T-cell (primary cell): Measurements from ENCODE around the gene SDK1. TPM values are rescaled to one million over a fixed set of nuclear protein-coding genes. Genes with fewer than 3 reads are reported as not detected.

Source experiments
- ATAC-seq, 4 experiments: fragments of 200-7000 bp in 3 of 4; fragments of 150-1000 bp in 1 of 4; cut with Tn5 transposase; replicated peaks in 1 of 4; 1 replicate in 3 of 4; 2 replicates in 1 of 4; pipeline ENCODE4 v1.10.0; 2021; ENCODE audit warnings: moderate library complexity in 3 of 4, mild to moderate bottlenecking in 2 of 4, moderate number of reproducible peaks in 1 of 4
- CTCF ChIA-PET, 2 donors: fragments of 300-600 bp; sonication (Branson Sonifier 250); formaldehyde crosslinking; loops; one replicate each; lab custom pipeline; 2022; ENCODE audit warnings: antibody characterized with exemption in 2 of 2; lab: Charles Lee
- POLR2A ChIA-PET, 2 donors: fragments of 300-600 bp; sonication (Branson Sonifier 250); formaldehyde crosslinking; loops; one replicate each; lab custom pipeline; 2022; ENCODE audit warnings: antibody characterized with exemption in 2 of 2; lab: Charles Lee
- DNase-seq, 35 experiments: peaks; one replicate each; pipeline versions ENCODE4 v3.0.0 to v3.0.0-alpha.2; 2013 to 2023
- H3K27ac ChIP-seq: one replicate; pipeline ENCODE4 v1.5.1; 2013; ENCODE audit warnings: low read length
- H3K27me3 ChIP-seq, 2 experiments: replicated peaks in 1 of 2; 1 replicate in 1 of 2; 2 replicates in 1 of 2; pipeline versions ENCODE4 v1.6.1 to v1.7.0; 2013; ENCODE audit warnings: low read length in 1 of 2, mixed read lengths in 1 of 2; ENCODE audit not compliant: control insufficient read depth in 2 of 2, insufficient read depth in 2 of 2; ENCODE audit errors: extremely low read depth in 1 of 2
- H3K36me3 ChIP-seq, 2 donors: 1 replicate in 1 of 2; 2 replicates in 1 of 2; pipeline versions ENCODE4 v1.6.1 to v1.7.0; 2013; ENCODE audit warnings: low read length in 1 of 2; ENCODE audit not compliant: control insufficient read depth in 2 of 2, insufficient read depth in 1 of 2; ENCODE audit errors: extremely low read depth in 1 of 2
- H3K4me1 ChIP-seq, 2 experiments: 1 replicate in 1 of 2; 2 replicates in 1 of 2; pipeline versions ENCODE4 v1.6.1 to v1.7.0; 2013; ENCODE audit warnings: low read length in 2 of 2, mixed read lengths in 1 of 2; ENCODE audit not compliant: insufficient read depth in 2 of 2, control insufficient read depth in 1 of 2; ENCODE audit errors: extremely low read depth in 1 of 2
- H3K4me3 ChIP-seq, 2 donors: 1 replicate in 1 of 2; 2 replicates in 1 of 2; pipeline versions ENCODE4 v1.5.1 to v1.7.0; 2013; ENCODE audit warnings: mild to moderate bottlenecking in 2 of 2, low read length in 1 of 2, moderate library complexity in 1 of 2; ENCODE audit not compliant: control insufficient read depth in 1 of 2; ENCODE audit errors: extremely low read depth in 1 of 2
- H3K9me3 ChIP-seq: 2 replicates; pipeline ENCODE4 v1.7.0; 2013
- H3K27ac Mint-ChIP-seq, 2 donors: one replicate each; pipeline ENCODE4 v1.8.0; 2020 to 2021; ENCODE audit warnings: mild to moderate bottlenecking in 2 of 2, mixed read lengths in 2 of 2
- H3K27me3 Mint-ChIP-seq, 2 donors: one replicate each; pipeline ENCODE4 v1.8.0; 2021 to 2022; ENCODE audit warnings: mixed read lengths in 2 of 2
- H3K36me3 Mint-ChIP-seq: one replicate; pipeline ENCODE4 v1.8.0; 2021; ENCODE audit warnings: mixed read lengths
- H3K4me1 Mint-ChIP-seq, 3 donors: one replicate each; pipeline ENCODE4 v1.8.0; 2020 to 2022; ENCODE audit warnings: mixed read lengths in 3 of 3, mild to moderate bottlenecking in 1 of 3
- H3K4me3 Mint-ChIP-seq, 3 donors: one replicate each; pipeline ENCODE4 v1.8.0; 2020 to 2022; ENCODE audit warnings: mild to moderate bottlenecking in 3 of 3, mixed read lengths in 3 of 3, moderate library complexity in 3 of 3
- H3K9me3 Mint-ChIP-seq, 3 donors: one replicate each; pipeline ENCODE4 v1.8.0; 2020 to 2022; ENCODE audit warnings: mixed read lengths in 3 of 3
- WGBS: methylation state at CpG from one replicate; pipeline ENCODE4 v1.1.5; 2013; ENCODE audit warnings: missing lambda C conversion rate; ENCODE audit not compliant: insufficient coverage; 5-methylcytosine and 5-hydroxymethylcytosine counted together
- total RNA-seq, 35 experiments: library from RNA in 6 of 35; stranded (reverse) in 6 of 35; fragments of 120-200 nt in 1 of 35; gene quantifications; one replicate each; pipeline versions ENCODE4 v1.2.1 to v1.2.4 and lab custom pipeline; 2013 to 2026

The SDK1 gene
- total RNA-seq, 5 donors from 2014 or later (not counting 1 experiment from before 2014, with no cell fraction given) = 0.47 to 1.7 (median 0.63) TPM

GRCh38 chr7:3867863-3868262, 566.8 kb downstream of the SDK1 start:
- Mint-ChIP-seq H3K27ac (no peak overlapping the region), H3K4me1 (no peaks in the 10 kb centered on the region), H3K27me3 (peaks cover 9 to 12% of the 10 kb centered on the region in 2 donors), H3K4me3 (no peak overlapping the region), H3K9me3 (no peaks in the 10 kb centered on the region), H3K36me3 (no peaks in the 10 kb centered on the region)
- H3K27ac ChIP-seq = no peak overlapping the region
- H3K4me3 ChIP-seq = no peak overlapping the region
- no peaks in the 10 kb centered on the region for H3K36me3 ChIP-seq
- no peaks in the 10 kb centered on the region for H3K9me3 ChIP-seq
- ChIA-PET CTCF (no interaction called here), POLR2A (no interaction called here)
- DNase-seq (no peak), ATAC-seq (no peak)
- H3K4me1 ChIP-seq = no peaks in the 10 kb centered on the region
- 88% methylated on average over 4 of the region's 5 CpGs for WGBS
- H3K27me3 ChIP-seq = peaks cover 0 to 2% of the 10 kb centered on the region in 2 experiments

DNA sequence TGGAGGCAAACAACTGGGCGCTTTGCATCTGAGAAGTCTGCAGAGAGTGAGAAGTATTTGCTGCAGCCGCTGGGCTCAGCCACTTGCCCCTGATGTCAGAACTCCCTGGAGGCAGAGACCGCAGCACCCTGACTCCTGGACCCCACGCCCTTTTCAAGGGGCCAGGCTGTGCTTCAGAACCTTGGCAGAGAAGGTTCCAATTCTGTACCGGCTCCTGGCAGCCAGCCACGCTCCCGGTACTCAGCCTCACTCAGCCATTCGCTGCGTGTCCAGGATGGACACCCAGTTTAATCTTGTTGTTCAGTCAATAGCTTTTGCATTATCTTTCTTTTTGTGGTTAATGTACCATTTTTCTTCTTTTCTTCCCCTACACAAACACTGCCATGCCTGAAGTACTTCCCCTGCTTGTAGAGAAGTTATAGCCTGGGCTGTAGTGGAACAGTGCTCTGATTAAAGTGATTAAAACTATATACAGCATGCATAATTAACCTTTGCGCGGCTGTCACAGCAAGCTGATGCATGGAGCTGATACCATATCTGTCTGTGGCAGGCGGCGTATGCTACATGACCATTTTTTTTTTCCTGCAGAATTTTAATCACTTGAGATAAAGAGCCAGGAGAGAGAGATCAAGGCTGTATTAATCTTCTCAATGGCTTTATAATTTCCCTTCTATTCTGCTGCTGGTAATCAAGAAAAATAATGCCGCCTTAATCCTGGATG, 578.5 kb downstream of the SDK1 start:
- peaks cover 18 to 20% of the 10 kb centered on the region in 2 donors for H3K27me3 Mint-ChIP-seq
- no peak for DNase-seq
- H3K9me3 Mint-ChIP-seq = peaks cover 0 to 6% (median 1%) of the 10 kb centered on the region in 3 donors
- Histone ChIP-seq H3K27me3 (peaks cover 0 to 8% of the 10 kb centered on the region in 2 experiments), H3K27ac (no peak overlapping the region), H3K4me3 (no peak overlapping the region), H3K36me3 (no peaks in the 10 kb centered on the region), H3K9me3 (no peaks in the 10 kb centered on the region), H3K4me1 (no peaks in the 10 kb centered on the region)
- H3K4me1 Mint-ChIP-seq = no peaks in the 10 kb centered on the region
- no peaks in the 10 kb centered on the region for H3K36me3 Mint-ChIP-seq
- ChIA-PET POLR2A (no interaction called here), CTCF (no interaction called here)
- no peak overlapping the region for H3K27ac Mint-ChIP-seq
- H3K4me3 Mint-ChIP-seq = no peak overlapping the region
- no peak for ATAC-seq
- WGBS = 77% methylated on average over 6 of the region's 14 CpGs

- POLR2A ChIA-PET = no interaction called here
- Histone ChIP-seq H3K27ac (no peak overlapping the region), H3K36me3 (no peaks in the 10 kb centered on the region), H3K27me3 (peaks cover 0 to 10% of the 10 kb centered on the region in 2 experiments), H3K4me1 (no peaks in the 10 kb centered on the region), H3K9me3 (no peaks in the 10 kb centered on the region), H3K4me3 (no peak overlapping the region)
- no peak for ATAC-seq
- no peak overlapping the region for H3K27ac Mint-ChIP-seq
- H3K4me3 Mint-ChIP-seq = no peak overlapping the region
- 90% methylated on average over 21 of the region's 26 CpGs for WGBS
- peaks cover 11 to 14% of the 10 kb centered on the region in 2 donors for H3K27me3 Mint-ChIP-seq
- peaks cover 0 to 3% (median 0%) of the 10 kb centered on the region in 3 donors for H3K9me3 Mint-ChIP-seq
- no peaks in the 10 kb centered on the region for H3K4me1 Mint-ChIP-seq
- CTCF ChIA-PET = interaction anchor here in 1 of 2 donors (0.6 kb wide), 1 partner anchor 34 kb away, joined by 5 read pairs; no protein-coding TSS in a partner anchor
- no peaks in the 10 kb centered on the region for H3K36me3 Mint-ChIP-seq
- no peak for DNase-seq
These were observed 579.4 kb downstream of the SDK1 start for GRCh38 chr7:3880228-3880987.

- H3K36me3 ChIP-seq = no peaks in the 10 kb centered on the region
- POLR2A ChIA-PET = no interaction called here
- no peaks in the 10 kb centered on the region for H3K4me1 ChIP-seq
- H3K27ac ChIP-seq = no peak overlapping the region
- DNase-seq (no peak), ATAC-seq (no peak)
- Mint-ChIP-seq H3K9me3 (peaks cover 0 to 3% (median 0%) of the 10 kb centered on the region in 3 donors), H3K4me3 (no peak overlapping the region), H3K27me3 (peaks cover 7 to 8% of the 10 kb centered on the region in 2 donors), H3K4me1 (no peaks in the 10 kb centered on the region), H3K27ac (no peak overlapping the region), H3K36me3 (no peaks in the 10 kb centered on the region)
- CTCF ChIA-PET = no interaction called here
- no peaks in the 10 kb centered on the region for H3K9me3 ChIP-seq
- H3K4me3 ChIP-seq = no peak overlapping the region
- H3K27me3 ChIP-seq = peaks cover 0 to 10% of the 10 kb centered on the region in 2 experiments
- 75% methylated on average over 3 of the region's 5 CpGs for WGBS
These were observed 581.7 kb downstream of the SDK1 start for GRCh38 chr7:3882782-3883181.

DNA sequence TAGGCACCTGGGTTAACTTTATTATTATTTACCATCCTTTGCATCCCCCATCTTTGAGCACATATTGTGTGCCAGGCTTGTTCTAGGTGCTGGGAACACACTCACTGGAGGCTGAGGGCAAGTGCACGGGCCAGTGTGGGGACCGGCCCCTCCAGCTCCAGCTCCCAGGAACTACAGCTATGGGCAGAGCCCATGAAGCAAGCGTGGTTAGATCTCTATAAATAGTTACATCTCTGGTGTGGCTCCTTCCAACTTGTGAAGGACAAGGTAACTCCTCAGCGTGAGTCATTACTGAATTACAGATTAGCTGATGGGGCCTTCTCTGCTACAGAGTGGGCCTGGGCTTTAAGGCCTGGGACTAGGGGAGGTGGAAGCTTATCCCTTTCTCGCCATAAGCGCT, 583.5 kb downstream of the SDK1 start:
- ATAC-seq (no peak), DNase-seq (no peak)
- no peaks in the 10 kb centered on the region for H3K4me1 Mint-ChIP-seq
- peaks cover 0 to 10% of the 10 kb centered on the region in 2 experiments for H3K27me3 ChIP-seq
- H3K36me3 Mint-ChIP-seq = no peaks in the 10 kb centered on the region
- H3K9me3 ChIP-seq = no peaks in the 10 kb centered on the region
- CTCF ChIA-PET = no interaction called here
- no peaks in the 10 kb centered on the region for H3K36me3 ChIP-seq
- H3K27me3 Mint-ChIP-seq = peaks cover 7 to 8% of the 10 kb centered on the region in 2 donors
- POLR2A ChIA-PET = no interaction called here
- no CpG with 5 or more reads among the region's 6 CpGs for WGBS
- H3K27ac ChIP-seq = no peak overlapping the region
- H3K27ac Mint-ChIP-seq = no peak overlapping the region
- H3K4me3 ChIP-seq = no peak overlapping the region
- H3K4me1 ChIP-seq = no peaks in the 10 kb centered on the region
- H3K9me3 Mint-ChIP-seq = peaks cover 0 to 3% (median 0%) of the 10 kb centered on the region in 3 donors
- no peak overlapping the region for H3K4me3 Mint-ChIP-seq

GRCh38 chr7:3887096-3887690, 586.1 kb downstream of the SDK1 start:
- Histone ChIP-seq H3K9me3 (no peaks in the 10 kb centered on the region), H3K4me1 (no peaks in the 10 kb centered on the region), H3K27me3 (peaks cover 0 to 8% of the 10 kb centered on the region in 2 experiments), H3K4me3 (no peak overlapping the region), H3K27ac (no peak overlapping the region), H3K36me3 (no peaks in the 10 kb centered on the region)
- Mint-ChIP-seq H3K4me3 (no peak overlapping the region), H3K4me1 (no peaks in the 10 kb centered on the region), H3K27me3 (peaks cover 6 to 7% of the 10 kb centered on the region in 2 donors), H3K27ac (no peak overlapping the region), H3K9me3 (no peaks in the 10 kb centered on the region), H3K36me3 (no peaks in the 10 kb centered on the region)
- ChIA-PET CTCF (no interaction called here), POLR2A (no interaction called here)
- DNase-seq = no peak
- no CpG with 5 or more reads among the region's 4 CpGs for WGBS
- no peak for ATAC-seq
